ENCODE data around the gene ATR. TPM values are rescaled to one million over a fixed set of nuclear protein-coding genes. Genes with fewer than 3 reads are reported as not detected.

Gene ATR
- total and polyA plus RNA-seq, 2 of the 4 experiments (the other 2 are of a cell fraction), result 9.5 to 28.0 TPM

DNA sequence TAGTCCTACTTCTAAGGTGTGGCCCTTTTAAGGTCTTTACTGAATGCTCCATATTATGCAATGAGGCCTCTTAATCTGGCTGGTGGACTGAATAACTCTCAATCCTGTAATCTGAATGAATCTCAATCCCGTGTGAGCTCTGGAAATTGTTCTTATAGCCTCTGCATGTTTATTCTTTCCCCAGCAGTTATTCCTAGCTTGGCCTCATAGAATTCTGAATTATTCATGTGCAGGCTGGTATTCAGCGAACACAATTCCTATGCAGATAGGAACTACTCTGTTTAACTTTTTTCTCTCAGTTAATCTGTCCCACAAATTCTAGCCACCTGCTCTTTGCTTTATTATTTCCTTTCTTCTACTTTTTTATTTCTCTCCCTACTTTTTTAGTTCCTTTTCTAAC, 86.3 kb downstream of the ATR start:
- H3K9ac ChIP-seq (ENCODE audit: low read depth, low read length), result no peak overlapping the region
- H2AK9ac ChIP-seq (replicated peaks; ENCODE audit: low read depth, low read length, poor library complexity), result no peak overlapping the region
- H2AK5ac ChIP-seq (ENCODE audit: low read depth, low read length), result no peak overlapping the region
- H3K79me1 ChIP-seq (ENCODE audit: low read depth in 1 of 2, low read length in 2 of 2), result no peaks in the 10 kb centered on the region; a peak in 1 of 4 replicates
- no peak overlapping the region for H4K91ac ChIP-seq (ENCODE audit: insufficient read depth, low read depth, low read length)
- no peaks in the 10 kb centered on the region for H3K4me1 ChIP-seq (ENCODE audit: control insufficient read depth, insufficient read depth, low read length)
- no TSS peak for BruUV-seq (replicated peaks)
- no peak overlapping the region for H3K4me3 ChIP-seq (ENCODE audit: insufficient read depth, low read depth, low read length)
- intact Hi-C loops (cut with micrococcal nuclease) (no loop called here), dilution Hi-C loops (cut with HindIII; ENCODE audit: low sequenced_read_pairs, unreplicated experiment) (no loop called here), in situ Hi-C loops (cut with MboI; ENCODE audit: low sequenced_read_pairs) (no loop called here)
- DNase-seq (no peak), ATAC-seq (ENCODE audit: low read depth) (no peak)
- no peaks in the 10 kb centered on the region for H3K9me3 ChIP-seq (ENCODE audit: control insufficient read depth, insufficient read depth, low read length)
- peaks cover 4% of the 10 kb centered on the region; the same call in 1 of the 2 replicates for H3K9me1 ChIP-seq (ENCODE audit: insufficient read depth, low read length)
- POLR2A ChIA-PET (ENCODE audit: unreplicated experiment), result no interaction called here
- H2BK5ac ChIP-seq (ENCODE audit: low read depth, low read length, poor library complexity, severe bottlenecking), result no peak overlapping the region
- no peak for TF ChIP-seq RAD21 (IDR thresholded peaks at IDR 0.05; ENCODE audit: low read length)
- no peak for TF ChIP-seq RCOR1 (IDR thresholded peaks at IDR 0.05; ENCODE audit: insufficient replicate concordance, low read length)
- no peak for TF ChIP-seq FOS (IDR thresholded peaks at IDR 0.05; ENCODE audit: low read depth, low read length)
- TF ChIP-seq, protein P1, sequence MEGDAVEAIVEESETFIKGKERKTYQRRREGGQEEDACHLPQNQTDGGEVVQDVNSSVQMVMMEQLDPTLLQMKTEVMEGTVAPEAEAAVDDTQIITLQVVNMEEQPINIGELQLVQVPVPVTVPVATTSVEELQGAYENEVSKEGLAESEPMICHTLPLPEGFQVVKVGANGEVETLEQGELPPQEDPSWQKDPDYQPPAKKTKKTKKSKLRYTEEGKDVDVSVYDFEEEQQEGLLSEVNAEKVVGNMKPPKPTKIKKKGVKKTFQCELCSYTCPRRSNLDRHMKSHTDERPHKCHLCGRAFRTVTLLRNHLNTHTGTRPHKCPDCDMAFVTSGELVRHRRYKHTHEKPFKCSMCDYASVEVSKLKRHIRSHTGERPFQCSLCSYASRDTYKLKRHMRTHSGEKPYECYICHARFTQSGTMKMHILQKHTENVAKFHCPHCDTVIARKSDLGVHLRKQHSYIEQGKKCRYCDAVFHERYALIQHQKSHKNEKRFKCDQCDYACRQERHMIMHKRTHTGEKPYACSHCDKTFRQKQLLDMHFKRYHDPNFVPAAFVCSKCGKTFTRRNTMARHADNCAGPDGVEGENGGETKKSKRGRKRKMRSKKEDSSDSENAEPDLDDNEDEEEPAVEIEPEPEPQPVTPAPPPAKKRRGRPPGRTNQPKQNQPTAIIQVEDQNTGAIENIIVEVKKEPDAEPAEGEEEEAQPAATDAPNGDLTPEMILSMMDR (conservative IDR thresholded peaks at IDR 0.05; ENCODE audit: low read depth, low read length), result no peak
- no peak for TF ChIP-seq CEBPB (IDR thresholded peaks at IDR 0.05; ENCODE audit: low read depth, low read length)
- TF ChIP-seq MXI1 (IDR thresholded peaks at IDR 0.05; ENCODE audit: borderline replicate concordance, low read depth, low read length), result no peak
- TF ChIP-seq POLR2A (IDR thresholded peaks at IDR 0.05; ENCODE audit: low read depth, low read length), result no peak
- no peak for TF ChIP-seq RFX5 (IDR thresholded peaks at IDR 0.05; ENCODE audit: low read depth, low read length)
- TF ChIP-seq SMC3 (IDR thresholded peaks at IDR 0.05; ENCODE audit: low read depth, low read length), result no peak
- TF ChIP-seq, protein P2, sequence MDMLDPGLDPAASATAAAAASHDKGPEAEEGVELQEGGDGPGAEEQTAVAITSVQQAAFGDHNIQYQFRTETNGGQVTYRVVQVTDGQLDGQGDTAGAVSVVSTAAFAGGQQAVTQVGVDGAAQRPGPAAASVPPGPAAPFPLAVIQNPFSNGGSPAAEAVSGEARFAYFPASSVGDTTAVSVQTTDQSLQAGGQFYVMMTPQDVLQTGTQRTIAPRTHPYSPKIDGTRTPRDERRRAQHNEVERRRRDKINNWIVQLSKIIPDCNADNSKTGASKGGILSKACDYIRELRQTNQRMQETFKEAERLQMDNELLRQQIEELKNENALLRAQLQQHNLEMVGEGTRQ (IDR thresholded peaks at IDR 0.05; ENCODE audit: low read depth, low read length), result no peak
- TF ChIP-seq, protein P3, sequence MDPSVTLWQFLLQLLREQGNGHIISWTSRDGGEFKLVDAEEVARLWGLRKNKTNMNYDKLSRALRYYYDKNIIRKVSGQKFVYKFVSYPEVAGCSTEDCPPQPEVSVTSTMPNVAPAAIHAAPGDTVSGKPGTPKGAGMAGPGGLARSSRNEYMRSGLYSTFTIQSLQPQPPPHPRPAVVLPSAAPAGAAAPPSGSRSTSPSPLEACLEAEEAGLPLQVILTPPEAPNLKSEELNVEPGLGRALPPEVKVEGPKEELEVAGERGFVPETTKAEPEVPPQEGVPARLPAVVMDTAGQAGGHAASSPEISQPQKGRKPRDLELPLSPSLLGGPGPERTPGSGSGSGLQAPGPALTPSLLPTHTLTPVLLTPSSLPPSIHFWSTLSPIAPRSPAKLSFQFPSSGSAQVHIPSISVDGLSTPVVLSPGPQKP (IDR thresholded peaks at IDR 0.05; ENCODE audit: borderline replicate concordance, low read depth, low read length), result no peak
- no peak for TF ChIP-seq NFE2L2 (IDR thresholded peaks at IDR 0.05; ENCODE audit: low read depth, low read length)
- no peak for TF ChIP-seq CHD1 (IDR thresholded peaks at IDR 0.05; ENCODE audit: low read depth, low read length)
- TF ChIP-seq MAZ (IDR thresholded peaks at IDR 0.05; ENCODE audit: borderline replicate concordance, low read depth, low read length), result no peak
- TF ChIP-seq BHLHE40 (IDR thresholded peaks at IDR 0.05; ENCODE audit: low read depth, low read length), result no peak
- no peak for TF ChIP-seq MAFK (IDR thresholded peaks at IDR 0.05; ENCODE audit: low read depth, low read length)
- no peak overlapping the region for H2BK20ac ChIP-seq (ENCODE audit: low read depth, low read length)
- H2AFZ ChIP-seq (replicated peaks; ENCODE audit: low read length, poor library complexity), result no peak overlapping the region
- H4K20me1 ChIP-seq (ENCODE audit: insufficient read depth, low read length), result no peaks in the 10 kb centered on the region
- H3K18ac ChIP-seq (ENCODE audit: low read depth, low read length), result no peak overlapping the region
- H2BK15ac ChIP-seq (ENCODE audit: low read depth, low read length), result no peak overlapping the region
- H4K5ac ChIP-seq (ENCODE audit: low read depth, low read length), result no peak overlapping the region
- 100% methylated on average over 1 of the region's 2 CpGs; no CpG with 5 or more reads in 1 of the 2 experiments for WGBS, 2 experiments (ENCODE audit: extremely low coverage in 2 of 2, insufficient read length in 1 of 2)
- CTCF ChIA-PET, result no interaction called here
- no peak overlapping the region for H3K14ac ChIP-seq (replicated peaks; ENCODE audit: low read depth, low read length)
- H3K23ac ChIP-seq (ENCODE audit: low read depth, low read length), result no peak overlapping the region
- H2BK120ac ChIP-seq (ENCODE audit: low read depth, low read length), result no peak overlapping the region
- no peak overlapping the region for H3K56ac ChIP-seq (ENCODE audit: extremely low read depth, insufficient read depth, low read length)
- H3K27ac ChIP-seq (ENCODE audit: insufficient read depth, low read length), result no peak overlapping the region
- H3K4me2 ChIP-seq (ENCODE audit: low read depth, low read length), result no peak overlapping the region
- no peak overlapping the region for H4K8ac ChIP-seq (ENCODE audit: low read depth in 2 of 2, low read length in 2 of 2)
- no peak overlapping the region for H3K4ac ChIP-seq (ENCODE audit: low read depth, low read length)
- H3K27me3 ChIP-seq (ENCODE audit: control insufficient read depth, insufficient read depth, low read length), result no peaks in the 10 kb centered on the region
- H3K36me3 ChIP-seq (ENCODE audit: control insufficient read depth, insufficient read depth, low read length), result peaks cover 6% of the 10 kb centered on the region
